SH-SY5Y (cell line): ENCODE data around the gene ACRV1.

ENCODE experiments used
- GATA2 ChIP-seq: IDR thresholded peaks from 2 replicates; pipeline ENCODE4 v1.6.1; 2011; ENCODE audit warnings: mild to moderate bottlenecking, low read depth, low read length
- GATA3 ChIP-seq: IDR thresholded peaks from 2 replicates; pipeline ENCODE4 v1.6.1; 2011; ENCODE audit warnings: low read depth, mild to moderate bottlenecking, low read length, moderate library complexity

GRCh38 chr11:125701018-125701610 lies 20.5 kb upstream of the ACRV1 start:
- no peak for TF ChIP-seq GATA2
- no peak for TF ChIP-seq GATA3
